ENCODE measurements around the gene CHCT1. TPM values are rescaled to one million over a fixed set of nuclear protein-coding genes. Genes with fewer than 3 reads are reported as not detected.
"Not testable (repeated sequence)": the region's sequence is repeated elsewhere in the genome, so short reads cannot be mapped to it uniquely, and the experiment has no call there.

The CHCT1 gene
- total RNA-seq, 1 experiment from 2014 or later, result not detected

GRCh38 chr17:60416368-60416925 is 5.8 kb upstream of the CHCT1 start:
- no peaks in the 10 kb centered on the region for H3K27me3 Mint-ChIP-seq (ENCODE audit: unreplicated experiment)
- no TSS peak for BruUV-seq (replicated peaks)
- TF ChIP-seq CTCF (IDR thresholded peaks at IDR 0.05; ENCODE audit: unreplicated experiment), result no peak
- H3K36me3 Mint-ChIP-seq (ENCODE audit: insufficient read depth, unreplicated experiment), result no peaks in the 10 kb centered on the region
- DNase-seq, result no peak
- H3K4me1 Mint-ChIP-seq (ENCODE audit: low read depth, unreplicated experiment), result no peaks in the 10 kb centered on the region
- intact Hi-C loops (cut with micrococcal nuclease; ENCODE audit: unreplicated experiment), result no loop called here
- no peak overlapping the region for H3K4me3 Mint-ChIP-seq (ENCODE audit: low read depth, unreplicated experiment)
- H3K27ac Mint-ChIP-seq (ENCODE audit: unreplicated experiment), result no peak overlapping the region
- H3K9me3 Mint-ChIP-seq (ENCODE audit: low read depth, unreplicated experiment), result no peaks in the 10 kb centered on the region
- CTCF ChIA-PET, result no interaction called here

GRCh38 chr17:60419003-60419402 is 3.3 kb upstream of the CHCT1 start:
- DNase-seq; H3K27ac Mint-ChIP-seq (ENCODE audit: unreplicated experiment); H3K9me3 Mint-ChIP-seq (ENCODE audit: low read depth, unreplicated experiment); intact Hi-C loops (cut with micrococcal nuclease; ENCODE audit: unreplicated experiment); CTCF ChIA-PET; H3K4me1 Mint-ChIP-seq (ENCODE audit: low read depth, unreplicated experiment); H3K27me3 Mint-ChIP-seq (ENCODE audit: unreplicated experiment); H3K36me3 Mint-ChIP-seq (ENCODE audit: insufficient read depth, unreplicated experiment); H3K4me3 Mint-ChIP-seq (ENCODE audit: low read depth, unreplicated experiment); BruUV-seq (replicated peaks): not testable (repeated sequence)

GRCh38 chr17:60419875-60420274 is 2.4 kb upstream of the CHCT1 start:
- BruUV-seq (replicated peaks); CTCF ChIA-PET; H3K9me3 Mint-ChIP-seq (ENCODE audit: low read depth, unreplicated experiment); H3K36me3 Mint-ChIP-seq (ENCODE audit: insufficient read depth, unreplicated experiment); H3K4me1 Mint-ChIP-seq (ENCODE audit: low read depth, unreplicated experiment); DNase-seq; H3K27me3 Mint-ChIP-seq (ENCODE audit: unreplicated experiment); intact Hi-C loops (cut with micrococcal nuclease; ENCODE audit: unreplicated experiment); H3K4me3 Mint-ChIP-seq (ENCODE audit: low read depth, unreplicated experiment); H3K27ac Mint-ChIP-seq (ENCODE audit: unreplicated experiment): not testable (repeated sequence)

GRCh38 chr17:60421273-60422161 is 772 bp upstream of the CHCT1 start:
- DNase-seq, result peak; percentile 75
- H3K4me3 Mint-ChIP-seq (ENCODE audit: low read depth, unreplicated experiment), result peak overlapping the region; percentile 67
- no peak overlapping the region for H3K27ac Mint-ChIP-seq (ENCODE audit: unreplicated experiment)
- no peaks in the 10 kb centered on the region for H3K36me3 Mint-ChIP-seq (ENCODE audit: insufficient read depth, unreplicated experiment)
- H3K9me3 Mint-ChIP-seq (ENCODE audit: low read depth, unreplicated experiment), result no peaks in the 10 kb centered on the region
- no peaks in the 10 kb centered on the region for H3K4me1 Mint-ChIP-seq (ENCODE audit: low read depth, unreplicated experiment)
- H3K27me3 Mint-ChIP-seq (ENCODE audit: unreplicated experiment), result no peaks in the 10 kb centered on the region
- intact Hi-C loops (cut with micrococcal nuclease; ENCODE audit: unreplicated experiment), result no loop called here
- no TSS peak for BruUV-seq (replicated peaks)
- CTCF ChIA-PET, result interaction anchor here (0.6 kb wide), 1 partner anchor 1166 kb away, joined by 5 read pairs; no protein-coding TSS in a partner anchor
- TF ChIP-seq CTCF (IDR thresholded peaks at IDR 0.05; ENCODE audit: unreplicated experiment), result peak; percentile 80

- H3K27ac Mint-ChIP-seq (ENCODE audit: unreplicated experiment), result no peak overlapping the region
- DNase-seq, result no peak
- H3K27me3 Mint-ChIP-seq (ENCODE audit: unreplicated experiment), result no peaks in the 10 kb centered on the region
- intact Hi-C loops (cut with micrococcal nuclease; ENCODE audit: unreplicated experiment), result no loop called here
- TF ChIP-seq CTCF (IDR thresholded peaks at IDR 0.05; ENCODE audit: unreplicated experiment), result no peak
- CTCF ChIA-PET, result interaction anchor here (0.6 kb wide), 1 partner anchor 84 kb away, joined by 3 read pairs; no protein-coding TSS in a partner anchor
- H3K4me1 Mint-ChIP-seq (ENCODE audit: low read depth, unreplicated experiment), result no peaks in the 10 kb centered on the region
- no peak overlapping the region for H3K4me3 Mint-ChIP-seq (ENCODE audit: low read depth, unreplicated experiment)
- H3K9me3 Mint-ChIP-seq (ENCODE audit: low read depth, unreplicated experiment), result no peaks in the 10 kb centered on the region
- BruUV-seq (replicated peaks), result no TSS peak
- H3K36me3 Mint-ChIP-seq (ENCODE audit: insufficient read depth, unreplicated experiment), result no peaks in the 10 kb centered on the region
Observed at GRCh38 chr17:60423865-60424264, 1.6 kb downstream of the CHCT1 start.

Data from Calu3 (cell line).